ENCODE data around the gene RPS4Y2. TPM values are rescaled to one million over a fixed set of nuclear protein-coding genes. Genes with fewer than 3 reads are reported as not detected.

RPS4Y2 gene
- total RNA-seq, 1 donor from 2014 or later: not detected

GRCh38 chrY:20798351-20799049 lies 42.6 kb downstream of the RPS4Y2 start:
- no peak for DNase-seq
- Histone ChIP-seq H3K27ac (no peak overlapping the region), H3K9me3 (no peaks in the 10 kb centered on the region), H3K27me3 (ENCODE audit: low read depth) (no peaks in the 10 kb centered on the region), H3K36me3 (no peaks in the 10 kb centered on the region), H3K4me1 (no peaks in the 10 kb centered on the region), H3K4me3 (no peak overlapping the region)
- intact Hi-C loops (cut with DNase I): no loop called here
- no peak for ATAC-seq
- TF ChIP-seq CTCF (IDR thresholded peaks at IDR 0.05): no peak

GRCh38 chrY:20802659-20803058 lies 46.8 kb downstream of the RPS4Y2 start:
- no peak for TF ChIP-seq CTCF (IDR thresholded peaks at IDR 0.05)
- H3K4me3 ChIP-seq: no peak overlapping the region
- H3K27ac ChIP-seq: no peak overlapping the region
- intact Hi-C loops (cut with DNase I): no loop called here
- no peaks in the 10 kb centered on the region for H3K4me1 ChIP-seq
- H3K36me3 ChIP-seq: no peaks in the 10 kb centered on the region
- H3K9me3 ChIP-seq: no peaks in the 10 kb centered on the region
- H3K27me3 ChIP-seq (ENCODE audit: low read depth): no peaks in the 10 kb centered on the region
- ATAC-seq: no peak
- DNase-seq: no peak

GRCh38 chrY:20806243-20806642 lies 50.3 kb downstream of the RPS4Y2 start:
- Histone ChIP-seq H3K27ac (no peak overlapping the region), H3K4me3 (no peak overlapping the region), H3K4me1 (no peaks in the 10 kb centered on the region), H3K9me3 (no peaks in the 10 kb centered on the region), H3K36me3 (no peaks in the 10 kb centered on the region), H3K27me3 (ENCODE audit: low read depth) (no peaks in the 10 kb centered on the region)
- intact Hi-C loops (cut with DNase I): no loop called here
- DNase-seq (no peak), ATAC-seq (no peak)
- no peak for TF ChIP-seq CTCF (IDR thresholded peaks at IDR 0.05)

GRCh38 chrY:20813459-20813858 lies 57.6 kb downstream of the RPS4Y2 start:
- H3K27me3 ChIP-seq (ENCODE audit: low read depth): no peaks in the 10 kb centered on the region
- TF ChIP-seq CTCF (IDR thresholded peaks at IDR 0.05): no peak
- H3K4me3 ChIP-seq: no peak overlapping the region
- DNase-seq (no peak), ATAC-seq (no peak)
- no peak overlapping the region for H3K27ac ChIP-seq
- H3K9me3 ChIP-seq: no peaks in the 10 kb centered on the region
- H3K4me1 ChIP-seq: no peaks in the 10 kb centered on the region
- H3K36me3 ChIP-seq: no peaks in the 10 kb centered on the region
- intact Hi-C loops (cut with DNase I): no loop called here

- Histone ChIP-seq H3K27me3 (ENCODE audit: low read depth) (no peaks in the 10 kb centered on the region), H3K4me3 (no peak overlapping the region), H3K4me1 (no peaks in the 10 kb centered on the region), H3K9me3 (no peaks in the 10 kb centered on the region), H3K27ac (no peak overlapping the region), H3K36me3 (no peaks in the 10 kb centered on the region)
- intact Hi-C loops (cut with DNase I): no loop called here
- DNase-seq (no peak), ATAC-seq (no peak)
- TF ChIP-seq CTCF (IDR thresholded peaks at IDR 0.05): no peak
Observed at GRCh38 chrY:20814794-20815193, 58.9 kb downstream of the RPS4Y2 start.
